Umbilical cord (tissue), 2 donors: ENCODE data around the gene TMEM114. TPM values are rescaled to one million over a fixed set of nuclear protein-coding genes. Genes with fewer than 3 reads are reported as not detected.

Source experiments
- DNase-seq: peaks from one replicate; pipeline ENCODE4 v3.0.0-alpha.2; 2015; ENCODE audit warnings: low spot score
- total RNA-seq: library from RNA; depleted of rRNA; stranded (reverse); fragments of >200 nt; gene quantifications from one replicate; pipeline ENCODE4 v1.2.3, GENCODE V29; 2014; ENCODE audit warnings: low replicate concordance; ENCODE audit not compliant: insufficient read depth

The TMEM114 gene
- total RNA-seq, 1 donor from 2014 or later = not detected

GRCh38 chr16:8611886-8612600, 21.7 kb upstream of the TMEM114 start:
- no peak for DNase-seq

GRCh38 chr16:8611122-8611521, 20.8 kb upstream of the TMEM114 start:
- no peak for DNase-seq

GRCh38 chr16:8607214-8607613, 16.9 kb upstream of the TMEM114 start:
- no peak for DNase-seq

GRCh38 chr16:8605554-8605953, 15.2 kb upstream of the TMEM114 start:
- DNase-seq = no peak

GRCh38 chr16:8600144-8600775, 9.9 kb upstream of the TMEM114 start:
- no peak for DNase-seq

GRCh38 chr16:8596581-8596980, 6.3 kb upstream of the TMEM114 start:
- DNase-seq = no peak

GRCh38 chr16:8595783-8596182, 5.5 kb upstream of the TMEM114 start:
- DNase-seq = no peak

GRCh38 chr16:8594149-8594666, 3.9 kb upstream of the TMEM114 start:
- DNase-seq = no peak

- DNase-seq = no peak
These were observed 1.1 kb upstream of the TMEM114 start for GRCh38 chr16:8591451-8591850.

GRCh38 chr16:8590811-8591210, 500 bp upstream of the TMEM114 start:
- no peak for DNase-seq

- DNase-seq = no peak
These were observed 1.0 kb downstream of the TMEM114 start for GRCh38 chr16:8589057-8589899.

GRCh38 chr16:8588682-8589056, 1.6 kb downstream of the TMEM114 start:
- DNase-seq = no peak

- DNase-seq = no peak
These were observed 3.2 kb downstream of the TMEM114 start for GRCh38 chr16:8587065-8587464.

- DNase-seq = no peak
These were observed 4.5 kb downstream of the TMEM114 start for GRCh38 chr16:8585857-8586256.

- no peak for DNase-seq
These were observed 5.3 kb downstream of the TMEM114 start for GRCh38 chr16:8585041-8585440.

- no peak for DNase-seq
These were observed 6.6 kb downstream of the TMEM114 start for GRCh38 chr16:8583732-8584131.

- DNase-seq = no peak
These were observed 7.1 kb downstream of the TMEM114 start for GRCh38 chr16:8583199-8583598.

- no peak for DNase-seq
These were observed 8.3 kb downstream of the TMEM114 start for GRCh38 chr16:8581831-8582580.

GRCh38 chr16:8579559-8579958, 10.8 kb downstream of the TMEM114 start:
- no peak for DNase-seq

- no peak for DNase-seq
These were observed 12.5 kb downstream of the TMEM114 start for GRCh38 chr16:8577678-8578304.
